B cell (primary cell): ENCODE results near the gene CPT1A. TPM values are rescaled to one million over a fixed set of nuclear protein-coding genes. Genes with fewer than 3 reads are reported as not detected.

Experiments used
- ATAC-seq: fragments of 200-7000 bp; cut with Tn5 transposase; one replicate; pipeline ENCODE4 v1.10.0; 2021; ENCODE audit warnings: low read depth, mild to moderate bottlenecking, moderate number of reproducible peaks, moderate library complexity
- CTCF ChIA-PET: fragments of 350-600 bp; sonication (Branson Sonifier 250); formaldehyde crosslinking; loops from one replicate; lab custom pipeline; 2021; ENCODE audit warnings: antibody characterized with exemption, inconsistent platforms; lab: Charles Lee
- POLR2A ChIA-PET: fragments of 350-600 bp; sonication (Branson Sonifier 250); formaldehyde crosslinking; loops from one replicate; lab custom pipeline; 2021; ENCODE audit warnings: antibody characterized with exemption; lab: Charles Lee
- DNase-seq: peaks from one replicate; pipeline ENCODE4 v3.0.0; 2013
- H2AFZ ChIP-seq: 2 replicates; pipeline ENCODE4 v1.6.1; 2012; ENCODE audit warnings: mild to moderate bottlenecking, low read depth, low read length; ENCODE audit not compliant: insufficient read depth, poor library complexity, severe bottlenecking
- H3K27ac ChIP-seq, 2 donors: 1 replicate in 1 of 2; 2 replicates in 1 of 2; pipeline ENCODE4 v1.5.1; 2012 to 2013; ENCODE audit warnings: low read length in 2 of 2, mild to moderate bottlenecking in 2 of 2, moderate library complexity in 1 of 2
- H3K27me3 ChIP-seq, 4 experiments: fragments of 200-600 bp in 1 of 4; sonication (generic) in 1 of 4; replicated peaks in 1 of 4; 1 replicate in 2 of 4; 2 replicates in 2 of 4; pipeline versions ENCODE4 v1.6.1 to v1.7.0; 2013 to 2016; ENCODE audit warnings: low read length in 3 of 4, mild to moderate bottlenecking in 2 of 4, mixed read lengths in 1 of 4, moderate library complexity in 1 of 4; ENCODE audit not compliant: insufficient read depth in 4 of 4, control insufficient read depth in 3 of 4; ENCODE audit errors: control extremely low read depth in 1 of 4
- H3K36me3 ChIP-seq, 2 experiments: replicated peaks in 1 of 2; 1 replicate in 1 of 2; 2 replicates in 1 of 2; pipeline versions ENCODE4 v1.6.1 to v1.7.1; 2013; ENCODE audit warnings: low read length in 1 of 2; ENCODE audit not compliant: insufficient read depth in 2 of 2, control insufficient read depth in 1 of 2; ENCODE audit errors: control extremely low read depth in 1 of 2, extremely low read depth in 1 of 2
- H3K4me1 ChIP-seq, 2 donors: fragments of 200-600 bp in 1 of 2; sonication (generic) in 1 of 2; 1 replicate in 1 of 2; 2 replicates in 1 of 2; pipeline versions ENCODE4 v1.5.1 to v1.6.1; 2013 to 2017; ENCODE audit warnings: low read length in 2 of 2; ENCODE audit not compliant: control insufficient read depth in 2 of 2, insufficient read depth in 2 of 2
- H3K4me2 ChIP-seq: replicated peaks from 2 replicates; pipeline ENCODE3; 2012; ENCODE audit warnings: mild to moderate bottlenecking, low read depth, low read length; ENCODE audit not compliant: poor library complexity, severe bottlenecking
- H3K4me3 ChIP-seq, 5 experiments: fragments of 200-600 bp in 1 of 5; sonication (generic) in 1 of 5; 1 replicate in 3 of 5; 2 replicates in 2 of 5; pipeline versions ENCODE4 v1.5.1 to v1.7.0; 2011 to 2016; ENCODE audit warnings: low read length in 4 of 5, mild to moderate bottlenecking in 4 of 5, low read depth in 2 of 5, control low read depth in 1 of 5, moderate library complexity in 1 of 5; ENCODE audit not compliant: insufficient read depth in 1 of 5; ENCODE audit errors: control extremely low read depth in 1 of 5, extremely low read depth in 1 of 5
- H3K79me2 ChIP-seq: fragments of 200-600 bp; sonication (generic); one replicate; pipeline ENCODE4 v1.6.0; 2016; ENCODE audit warnings: low read length; ENCODE audit not compliant: control insufficient read depth, insufficient read depth
- H3K9ac ChIP-seq: fragments of 200-600 bp; sonication (generic); 2 replicates; pipeline ENCODE4 v1.6.1; 2017; ENCODE audit warnings: mild to moderate bottlenecking, low read length, moderate library complexity
- H3K9me3 ChIP-seq, 3 donors: one replicate each; pipeline versions ENCODE4 v1.6.1 to v1.7.1; 2013; ENCODE audit warnings: low read length in 2 of 3; ENCODE audit not compliant: control insufficient read depth in 2 of 3, insufficient read depth in 1 of 3; ENCODE audit errors: control extremely low read depth in 1 of 3
- H4K20me1 ChIP-seq: 2 replicates; pipeline ENCODE4 v1.6.0; 2012; ENCODE audit warnings: mild to moderate bottlenecking, low read length; ENCODE audit not compliant: insufficient read depth, control insufficient read depth, poor library complexity, severe bottlenecking
- H3K27ac Mint-ChIP-seq: one replicate; pipeline ENCODE4 v1.8.0; 2021; ENCODE audit warnings: mixed read lengths
- H3K27me3 Mint-ChIP-seq: one replicate; pipeline ENCODE4 v1.8.0; 2021; ENCODE audit warnings: mixed read lengths
- H3K4me1 Mint-ChIP-seq: one replicate; pipeline ENCODE4 v1.8.0; 2021; ENCODE audit warnings: mixed read lengths
- H3K4me3 Mint-ChIP-seq: one replicate; pipeline ENCODE4 v1.8.0; 2021; ENCODE audit warnings: mixed read lengths
- H3K9me3 Mint-ChIP-seq: one replicate; pipeline ENCODE4 v1.8.0; 2022; ENCODE audit warnings: mixed read lengths; ENCODE audit not compliant: insufficient read depth
- EZH2 ChIP-seq: IDR thresholded peaks from 2 replicates; pipeline ENCODE4 v1.6.1; 2012; ENCODE audit warnings: borderline replicate concordance, low read depth, mild to moderate bottlenecking, moderate library complexity, low read length; ENCODE audit not compliant: insufficient read depth, poor library complexity, severe bottlenecking
- WGBS: methylation state at CpG from one replicate; pipeline ENCODE4 v1.1.5; 2013; ENCODE audit warnings: missing lambda C conversion rate; ENCODE audit not compliant: insufficient coverage; 5-methylcytosine and 5-hydroxymethylcytosine counted together
- intact Hi-C: fragments of 100-400 bp; cut with micrococcal nuclease; formaldehyde crosslinking; loops from one replicate; pipeline ENCODE4 v1.10.0; 2022
- polyA plus RNA-seq: library from polyadenylated mRNA; depleted of rRNA; stranded (reverse); fragments of >200 nt; gene quantifications from 2 replicates; pipeline ENCODE4 v1.2.3, GENCODE V29; 2012
- total RNA-seq, 2 donors: library from RNA; stranded (reverse); fragments of 120-200 nt in 1 of 2; gene quantifications; 1 replicate in 1 of 2; 2 replicates in 1 of 2; pipeline versions ENCODE4 v1.2.3 to v1.2.4, GENCODE V29; 2013 to 2022
- TF ChIP-seq, protein P1 (sequence below): fragments of 200-600 bp; IDR thresholded peaks from one replicate; pipeline ENCODE4 v1.8.0; 2022; ENCODE audit warnings: antibody characterized with exemption, mild to moderate bottlenecking

The CPT1A gene
- total and polyA plus RNA-seq, 2 donors (not counting 1 experiment from before 2014, with no cell fraction given) = 15.6 to 40.8 TPM

DNA sequence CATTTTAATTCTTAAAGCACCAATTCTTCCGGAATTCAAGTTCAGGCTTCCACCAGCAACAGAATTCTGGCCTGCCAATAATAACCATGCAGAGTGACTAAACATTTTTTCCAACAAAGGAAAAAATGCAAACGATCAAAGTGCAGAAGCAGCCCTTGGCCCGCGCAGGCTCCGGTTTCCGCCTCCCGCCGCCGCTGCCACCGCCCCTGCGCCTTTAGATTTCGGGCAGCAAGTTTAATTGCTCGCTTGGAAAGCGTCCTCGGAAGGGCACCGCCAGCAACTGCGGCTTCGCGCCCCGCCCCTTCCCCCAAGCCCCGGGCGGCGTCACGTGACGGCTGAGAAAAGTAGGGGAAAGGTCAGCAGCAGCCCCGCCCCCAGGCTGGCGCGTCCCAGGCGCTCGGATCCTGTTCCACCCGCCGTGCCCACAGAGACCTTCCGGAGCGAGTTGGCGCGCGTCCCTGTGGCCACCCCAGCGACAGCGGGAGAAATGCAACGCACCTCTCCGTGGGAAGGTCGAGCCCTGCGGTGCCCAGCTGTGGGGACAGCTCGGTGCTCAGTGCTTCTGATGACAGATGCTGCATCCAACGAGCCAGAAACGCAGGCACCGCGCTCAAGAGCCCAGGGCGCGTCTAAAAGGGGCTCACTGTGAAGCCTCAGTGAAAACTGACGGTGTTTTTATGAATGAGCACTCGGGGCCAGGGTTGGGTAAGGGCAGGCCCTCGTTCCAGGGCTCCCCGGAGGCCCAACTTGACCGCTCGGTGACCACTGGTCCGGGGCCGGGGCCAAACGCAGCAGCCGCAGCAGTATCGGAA lies 2.5 kb downstream of the CPT1A start:
- ChIA-PET CTCF (interaction anchor here (1.6 to 2.9 kb wide), 4 partner anchors 10 to 41 kb away, joined by 3 to 10 read pairs (median 7); no protein-coding TSS in a partner anchor), POLR2A (interaction anchor here (0.7 to 1.3 kb wide), 2 partner anchors 10 to 24 kb away, joined by 3 to 8 read pairs; no protein-coding TSS in a partner anchor)
- H3K79me2 ChIP-seq = peaks cover 27% of the 10 kb centered on the region
- H3K4me3 ChIP-seq = peak overlapping the region; percentile 27 to 76 (median 70)
- no peaks in the 10 kb centered on the region for H3K36me3 ChIP-seq
- no peaks in the 10 kb centered on the region for H3K9me3 ChIP-seq
- H3K4me3 Mint-ChIP-seq = peak overlapping the region; percentile 93
- ATAC-seq (peak; percentile 64), DNase-seq (peak; percentile 94)
- H3K9me3 Mint-ChIP-seq = no peaks in the 10 kb centered on the region
- peak overlapping the region; percentile 68 to 76 for H3K27ac ChIP-seq
- H3K27me3 Mint-ChIP-seq = no peaks in the 10 kb centered on the region
- peaks cover 57% of the 10 kb centered on the region for H3K4me1 Mint-ChIP-seq
- intact Hi-C loops = loop anchor here (1.0 to 2.0 kb wide), 6 partner anchors 14 to 566 kb away; partner anchors contain the start of genes TESMIN and TPCN2
- peaks cover 37 to 57% of the 10 kb centered on the region in 2 donors for H3K4me1 ChIP-seq
- H4K20me1 ChIP-seq = no peaks in the 10 kb centered on the region
- H3K9ac ChIP-seq = peak overlapping the region; percentile 76
- TF ChIP-seq, protein P1, sequence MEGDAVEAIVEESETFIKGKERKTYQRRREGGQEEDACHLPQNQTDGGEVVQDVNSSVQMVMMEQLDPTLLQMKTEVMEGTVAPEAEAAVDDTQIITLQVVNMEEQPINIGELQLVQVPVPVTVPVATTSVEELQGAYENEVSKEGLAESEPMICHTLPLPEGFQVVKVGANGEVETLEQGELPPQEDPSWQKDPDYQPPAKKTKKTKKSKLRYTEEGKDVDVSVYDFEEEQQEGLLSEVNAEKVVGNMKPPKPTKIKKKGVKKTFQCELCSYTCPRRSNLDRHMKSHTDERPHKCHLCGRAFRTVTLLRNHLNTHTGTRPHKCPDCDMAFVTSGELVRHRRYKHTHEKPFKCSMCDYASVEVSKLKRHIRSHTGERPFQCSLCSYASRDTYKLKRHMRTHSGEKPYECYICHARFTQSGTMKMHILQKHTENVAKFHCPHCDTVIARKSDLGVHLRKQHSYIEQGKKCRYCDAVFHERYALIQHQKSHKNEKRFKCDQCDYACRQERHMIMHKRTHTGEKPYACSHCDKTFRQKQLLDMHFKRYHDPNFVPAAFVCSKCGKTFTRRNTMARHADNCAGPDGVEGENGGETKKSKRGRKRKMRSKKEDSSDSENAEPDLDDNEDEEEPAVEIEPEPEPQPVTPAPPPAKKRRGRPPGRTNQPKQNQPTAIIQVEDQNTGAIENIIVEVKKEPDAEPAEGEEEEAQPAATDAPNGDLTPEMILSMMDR = no peak
- no peak for TF ChIP-seq EZH2
- H2AFZ ChIP-seq = peak overlapping the region; percentile 93
- H3K27me3 ChIP-seq = no peaks in the 10 kb centered on the region
- peak overlapping the region; percentile 97 for H3K27ac Mint-ChIP-seq
- H3K4me2 ChIP-seq = peak overlapping the region; percentile 91
- under 1% methylated on average over 61 of the region's 61 CpGs for WGBS
